HUES6 (cell line): ENCODE measurements around the gene CAMK1D.

Source experiments
- H3K27ac ChIP-seq: 2 replicates; pipeline ENCODE4 v1.7.0; 2013; ENCODE audit warnings: low read depth, mild to moderate bottlenecking, low read length, inconsistent platforms
- H3K27me3 ChIP-seq: 2 replicates; pipeline ENCODE4 v1.6.1; 2013; ENCODE audit warnings: low read length; ENCODE audit not compliant: control insufficient read depth, insufficient read depth
- H3K36me3 ChIP-seq: 2 replicates; pipeline ENCODE4 v1.6.1; 2013; ENCODE audit warnings: low read length; ENCODE audit not compliant: control insufficient read depth, insufficient read depth
- H3K4me1 ChIP-seq: 2 replicates; pipeline ENCODE4 v1.6.1; 2013; ENCODE audit warnings: low read length; ENCODE audit not compliant: control insufficient read depth, insufficient read depth
- H3K4me3 ChIP-seq: 2 replicates; pipeline ENCODE4 v1.5.1; 2013; ENCODE audit warnings: low read depth, low read length
- H3K9ac ChIP-seq: one replicate; pipeline ENCODE4 v1.6.1; 2013; ENCODE audit warnings: mild to moderate bottlenecking, low read length
- H3K9me3 ChIP-seq: 2 replicates; pipeline ENCODE4 v1.6.1; 2013; ENCODE audit warnings: low read depth, low read length; ENCODE audit not compliant: control insufficient read depth, insufficient read depth

CAMK1D gene

GRCh38 chr10:12750526-12751201 is 401.3 kb downstream of the CAMK1D start:
- Histone ChIP-seq H3K4me1 (no peaks in the 10 kb centered on the region), H3K27ac (no peak overlapping the region), H3K27me3 (no peaks in the 10 kb centered on the region), H3K9me3 (0 out of 2 replicates have a peak, but pooled peaks cover 4% of the 10 kb centered on the region), H3K36me3 (no peaks in the 10 kb centered on the region), H3K4me3 (no peak overlapping the region), H3K9ac (peak overlapping the region; percentile 50)

- Histone ChIP-seq H3K4me1 (no peaks in the 10 kb centered on the region), H3K9ac (no peak overlapping the region), H3K27ac (no peak overlapping the region), H3K4me3 (no peak overlapping the region), H3K9me3 (0 out of 2 replicates have a peak, but pooled peaks cover 4% of the 10 kb centered on the region), H3K36me3 (no peaks in the 10 kb centered on the region), H3K27me3 (no peaks in the 10 kb centered on the region)
Measured at GRCh38 chr10:12755075-12755474, 405.7 kb downstream of the CAMK1D start.

GRCh38 chr10:12757351-12757750 is 408.0 kb downstream of the CAMK1D start:
- Histone ChIP-seq H3K27ac (no peak overlapping the region), H3K27me3 (no peaks in the 10 kb centered on the region), H3K4me3 (no peak overlapping the region), H3K4me1 (no peaks in the 10 kb centered on the region), H3K36me3 (no peaks in the 10 kb centered on the region), H3K9me3 (0 out of 2 replicates have a peak, but pooled peaks cover 4% of the 10 kb centered on the region), H3K9ac (no peak overlapping the region)

- Histone ChIP-seq H3K9ac (no peak overlapping the region), H3K36me3 (no peaks in the 10 kb centered on the region), H3K9me3 (0 out of 2 replicates have a peak, but pooled peaks cover 4% of the 10 kb centered on the region), H3K4me3 (no peak overlapping the region), H3K27ac (no peak overlapping the region), H3K27me3 (no peaks in the 10 kb centered on the region), H3K4me1 (no peaks in the 10 kb centered on the region)
Measured at GRCh38 chr10:12758271-12758670, 408.9 kb downstream of the CAMK1D start.

- Histone ChIP-seq H3K27ac (0 out of 2 replicates have a peak overlapping the region, but pooled peaks have one; percentile 9), H3K4me1 (peaks cover 29% of the 10 kb centered on the region), H3K4me3 (no peak overlapping the region), H3K36me3 (no peaks in the 10 kb centered on the region), H3K9ac (no peak overlapping the region), H3K9me3 (peaks cover 2% of the 10 kb centered on the region; the same call in 1 of the 2 replicates), H3K27me3 (no peaks in the 10 kb centered on the region)
Measured at GRCh38 chr10:12766223-12766622, 416.9 kb downstream of the CAMK1D start.

GRCh38 chr10:12768156-12769100 is 419.1 kb downstream of the CAMK1D start:
- peaks cover 2% of the 10 kb centered on the region; the same call in 1 of the 2 replicates for H3K9me3 ChIP-seq
- H3K9ac ChIP-seq = no peak overlapping the region
- no peak overlapping the region for H3K27ac ChIP-seq
- no peaks in the 10 kb centered on the region for H3K27me3 ChIP-seq
- H3K4me3 ChIP-seq = no peak overlapping the region
- H3K36me3 ChIP-seq = no peaks in the 10 kb centered on the region
- peaks cover 29% of the 10 kb centered on the region for H3K4me1 ChIP-seq

GRCh38 chr10:12769323-12770044 is 420.1 kb downstream of the CAMK1D start:
- no peaks in the 10 kb centered on the region for H3K27me3 ChIP-seq
- no peak overlapping the region for H3K9ac ChIP-seq
- H3K9me3 ChIP-seq = peaks cover 2% of the 10 kb centered on the region; the same call in 1 of the 2 replicates
- no peak overlapping the region for H3K27ac ChIP-seq
- peaks cover 37% of the 10 kb centered on the region for H3K4me1 ChIP-seq
- H3K4me3 ChIP-seq = no peak overlapping the region
- no peaks in the 10 kb centered on the region for H3K36me3 ChIP-seq

GRCh38 chr10:12771981-12772760 is 422.8 kb downstream of the CAMK1D start:
- H3K4me1 ChIP-seq = peaks cover 32% of the 10 kb centered on the region
- no peak overlapping the region for H3K9ac ChIP-seq
- H3K36me3 ChIP-seq = no peaks in the 10 kb centered on the region
- H3K4me3 ChIP-seq = no peak overlapping the region
- peaks cover 6% of the 10 kb centered on the region; the same call in 1 of the 2 replicates for H3K27me3 ChIP-seq
- peaks cover 2% of the 10 kb centered on the region; the same call in 1 of the 2 replicates for H3K9me3 ChIP-seq
- H3K27ac ChIP-seq = no peak overlapping the region

- H3K4me1 ChIP-seq = peaks cover 24% of the 10 kb centered on the region
Measured at GRCh38 chr10:12772797-12773587, 423.6 kb downstream of the CAMK1D start.

More at GRCh38 chr10:12772797-12773587, 423.6 kb downstream of the CAMK1D start:
- Histone ChIP-seq H3K9me3 (peaks cover 2% of the 10 kb centered on the region; the same call in 1 of the 2 replicates), H3K27me3 (peaks cover 6% of the 10 kb centered on the region; the same call in 1 of the 2 replicates), H3K4me3 (no peak overlapping the region), H3K36me3 (no peaks in the 10 kb centered on the region), H3K27ac (no peak overlapping the region), H3K9ac (no peak overlapping the region)
